ENCODE results near the gene SCFD2. TPM values are rescaled to one million over a fixed set of nuclear protein-coding genes. Genes with fewer than 3 reads are reported as not detected.

The SCFD2 gene
- total RNA-seq, 1 experiment from 2014 or later: 12.4 TPM

GRCh38 chr4:53150631-53151488 is 215.0 kb downstream of the SCFD2 start (continued):
- TF ChIP-seq CTCF (IDR thresholded peaks at IDR 0.05) (no peak), USF2 (CRISPR knock-in tag; IDR thresholded peaks at IDR 0.05) (no peak), CDX4 (CRISPR knock-in tag; IDR thresholded peaks at IDR 0.05; ENCODE audit: borderline replicate concordance) (no peak), ZNF532 (CRISPR knock-in tag; IDR thresholded peaks at IDR 0.05; ENCODE audit: borderline replicate concordance) (no peak), ZNF416 (CRISPR knock-in tag; IDR thresholded peaks at IDR 0.05) (no peak), GTF2I (CRISPR knock-in tag; conservative IDR thresholded peaks at IDR 0.05) (no peak), ATF3 (CRISPR knock-in tag; conservative IDR thresholded peaks at IDR 0.05) (no peak), ZNF219 (CRISPR knock-in tag; IDR thresholded peaks at IDR 0.05; ENCODE audit: borderline replicate concordance) (no peak), PREB (CRISPR knock-in tag; IDR thresholded peaks at IDR 0.05; ENCODE audit: borderline replicate concordance) (no peak)

- H3K9me3 Mint-ChIP-seq: peaks cover 11% of the 10 kb centered on the region
- H3K4me3 Mint-ChIP-seq: no peak overlapping the region
- no peak for ATAC-seq
- no peak for DNase-seq (ENCODE audit: low spot score)
- CTCF ChIA-PET: no interaction called here
- H3K27me3 Mint-ChIP-seq (ENCODE audit: low read depth): no peaks in the 10 kb centered on the region
- POLR2A ChIA-PET: no interaction called here
- H3K36me3 Mint-ChIP-seq: 0 out of 2 replicates have a peak, but pooled peaks cover 4% of the 10 kb centered on the region
- peaks cover 3% of the 10 kb centered on the region; the same call in 1 of the 2 replicates for H3K4me1 Mint-ChIP-seq
- H3K27ac Mint-ChIP-seq: no peak overlapping the region
- TF ChIP-seq ZNF423 (CRISPR knock-in tag; IDR thresholded peaks at IDR 0.05) (no peak), SOX15 (CRISPR knock-in tag; IDR thresholded peaks at IDR 0.05) (no peak), IRF2 (CRISPR knock-in tag; IDR thresholded peaks at IDR 0.05; ENCODE audit: borderline replicate concordance, low read depth) (no peak), GTF2I (CRISPR knock-in tag; conservative IDR thresholded peaks at IDR 0.05) (no peak), AR (CRISPR knock-in tag; IDR thresholded peaks at IDR 0.05) (no peak), ZNF121 (CRISPR knock-in tag; IDR thresholded peaks at IDR 0.05) (no peak), ZNF396 (CRISPR knock-in tag; IDR thresholded peaks at IDR 0.05; ENCODE audit: borderline replicate concordance) (no peak), JAZF1 (CRISPR knock-in tag; IDR thresholded peaks at IDR 0.05) (no peak), NR3C1 (CRISPR knock-in tag; conservative IDR thresholded peaks at IDR 0.05; ENCODE audit: low read depth) (no peak), MLX (CRISPR knock-in tag; IDR thresholded peaks at IDR 0.05) (no peak), CDX4 (CRISPR knock-in tag; IDR thresholded peaks at IDR 0.05; ENCODE audit: borderline replicate concordance) (no peak), GABPB1 (CRISPR knock-in tag; IDR thresholded peaks at IDR 0.05) (no peak), MXD4 (CRISPR knock-in tag; IDR thresholded peaks at IDR 0.05; ENCODE audit: borderline replicate concordance) (no peak), MAX (CRISPR knock-in tag; IDR thresholded peaks at IDR 0.05) (no peak)
Measured at GRCh38 chr4:53147711-53148110, 218.2 kb downstream of the SCFD2 start.

All from WTC11 (cell line).